ENCODE data around the gene ASF1A. TPM values are rescaled to one million over a fixed set of nuclear protein-coding genes. Genes with fewer than 3 reads are reported as not detected.

ASF1A gene
- total and polyA plus RNA-seq, 9 of the 15 experiments (the other 6 are each of a cell fraction or from before 2014, with no cell fraction given): 31.5 to 45.3 (median 34.8) TPM

GRCh38 chr6:118867181-118867580, 26.8 kb upstream of the ASF1A start:
- Histone ChIP-seq H3K9me1 (ENCODE audit: control insufficient read depth, insufficient read depth, low read length) (no peaks in the 10 kb centered on the region), H3K4me2 (ENCODE audit: insufficient read depth, low read length) (no peak overlapping the region), H3K36me3 (ENCODE audit: control insufficient read depth, insufficient read depth, low read length) (no peaks in the 10 kb centered on the region; the same call in 2 of the 3 replicates), H2AFZ (ENCODE audit: low read depth, low read length) (no peak overlapping the region), H3K9me3 (replicated peaks; ENCODE audit: control insufficient read depth, insufficient read depth, low read depth, low read length) (no peaks in the 10 kb centered on the region), H4K20me1 (replicated peaks; ENCODE audit: control insufficient read depth, insufficient read depth, low read length) (no peaks in the 10 kb centered on the region), H3K27ac (ENCODE audit: extremely low read depth, low read depth, low read length) (no peak overlapping the region), H3K4me3 (no peak overlapping the region), H3K79me2 (ENCODE audit: control insufficient read depth, insufficient read depth, low read length) (0 out of 3 replicates have a peak, but pooled peaks cover 10% of the 10 kb centered on the region), H3K27me3 (ENCODE audit: control insufficient read depth in 2 of 2, insufficient read depth in 2 of 2, low read length in 2 of 2) (no peaks in the 10 kb centered on the region), H3K4me1 (replicated peaks in 1 of 2; ENCODE audit: control insufficient read depth in 2 of 2, insufficient read depth in 2 of 2, low read length in 2 of 2) (peaks cover 0 to 4% of the 10 kb centered on the region in 2 experiments; a peak in 2 of 5 replicates), H3K9ac (ENCODE audit: insufficient read depth in 1 of 2, low read depth in 2 of 2, low read length in 2 of 2) (no peak overlapping the region)
- 87% methylated on average over 4 of the region's 4 CpGs for WGBS (ENCODE audit: insufficient coverage, low coverage, missing lambda C conversion rate)
- no TSS peak for BruUV-seq (replicated peaks)
- no peak for DNase-seq (ENCODE audit: extremely low read depth in 1 of 4, low spot score in 3 of 4)
- FAIRE-seq: peak; percentile 56
- CTCF ChIA-PET (ENCODE audit: low intra/inter-chr PET ratio): no interaction called here
- intact Hi-C loops (cut with micrococcal nuclease) (no loop called here), in situ Hi-C loops (cut with MboI) (no loop called here)
- POLR2A ChIA-PET: no interaction called here
- TF ChIP-seq SPI1 (IDR thresholded peaks at IDR 0.05; ENCODE audit: borderline replicate concordance, low read depth, low read length) (no peak), HLTF (IDR thresholded peaks at IDR 0.05) (no peak), ZNF785 (CRISPR knock-in tag; IDR thresholded peaks at IDR 0.05) (no peak), RNF2 (IDR thresholded peaks at IDR 0.05) (no peak), ESRRA (IDR thresholded peaks at IDR 0.05; ENCODE audit: borderline replicate concordance, low read depth) (no peak), CTBP1 (IDR thresholded peaks at IDR 0.05; ENCODE audit: borderline replicate concordance) (no peak), RBM22 (IDR thresholded peaks at IDR 0.05; ENCODE audit: low read depth, low read length, poor library complexity, severe bottlenecking) (no peak), REST (IDR thresholded peaks at IDR 0.05; ENCODE audit: borderline replicate concordance) (no peak), REST (CRISPR knock-in tag; IDR thresholded peaks at IDR 0.05; ENCODE audit: low read depth) (no peak), DNMT1 (IDR thresholded peaks at IDR 0.05) (no peak), PCBP2 (IDR thresholded peaks at IDR 0.05; ENCODE audit: low read depth, low read length, poor library complexity, severe bottlenecking) (no peak), GTF2F1 (IDR thresholded peaks at IDR 0.05; ENCODE audit: low read depth, low read length) (no peak)
- TF ChIP-seq, protein P1, sequence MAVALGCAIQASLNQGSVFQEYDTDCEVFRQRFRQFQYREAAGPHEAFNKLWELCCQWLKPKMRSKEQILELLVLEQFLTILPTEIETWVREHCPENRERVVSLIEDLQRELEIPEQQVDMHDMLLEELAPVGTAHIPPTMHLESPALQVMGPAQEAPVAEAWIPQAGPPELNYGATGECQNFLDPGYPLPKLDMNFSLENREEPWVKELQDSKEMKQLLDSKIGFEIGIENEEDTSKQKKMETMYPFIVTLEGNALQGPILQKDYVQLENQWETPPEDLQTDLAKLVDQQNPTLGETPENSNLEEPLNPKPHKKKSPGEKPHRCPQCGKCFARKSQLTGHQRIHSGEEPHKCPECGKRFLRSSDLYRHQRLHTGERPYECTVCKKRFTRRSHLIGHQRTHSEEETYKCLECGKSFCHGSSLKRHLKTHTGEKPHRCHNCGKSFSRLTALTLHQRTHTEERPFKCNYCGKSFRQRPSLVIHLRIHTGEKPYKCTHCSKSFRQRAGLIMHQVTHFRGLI (CRISPR knock-in tag; IDR thresholded peaks at IDR 0.05): no peak
- TF ChIP-seq, protein P2, sequence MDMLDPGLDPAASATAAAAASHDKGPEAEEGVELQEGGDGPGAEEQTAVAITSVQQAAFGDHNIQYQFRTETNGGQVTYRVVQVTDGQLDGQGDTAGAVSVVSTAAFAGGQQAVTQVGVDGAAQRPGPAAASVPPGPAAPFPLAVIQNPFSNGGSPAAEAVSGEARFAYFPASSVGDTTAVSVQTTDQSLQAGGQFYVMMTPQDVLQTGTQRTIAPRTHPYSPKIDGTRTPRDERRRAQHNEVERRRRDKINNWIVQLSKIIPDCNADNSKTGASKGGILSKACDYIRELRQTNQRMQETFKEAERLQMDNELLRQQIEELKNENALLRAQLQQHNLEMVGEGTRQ (CRISPR knock-in tag; IDR thresholded peaks at IDR 0.05): no peak
- ATAC-seq: no peak
